Naive thymus-derived CD4-positive, alpha-beta T cell (primary cell): ENCODE measurements around the gene DNPEP. TPM values are rescaled to one million over a fixed set of nuclear protein-coding genes. Genes with fewer than 3 reads are reported as not detected.

ENCODE experiments used
- ATAC-seq: fragments of 150-1000 bp; cut with Tn5 transposase; 2 replicates; pipeline ENCODE4 v1.10.0; 2021; ENCODE audit warnings: mild to moderate bottlenecking, moderate library complexity
- CTCF ChIA-PET: fragments of 350-600 bp; sonication (Branson Sonifier 250); formaldehyde crosslinking; loops from one replicate; lab custom pipeline; 2021; ENCODE audit warnings: antibody characterized with exemption; lab: Charles Lee
- POLR2A ChIA-PET: fragments of 350-600 bp; sonication (Branson Sonifier 250); formaldehyde crosslinking; loops from one replicate; lab custom pipeline; 2021; ENCODE audit warnings: antibody characterized with exemption, inconsistent platforms; lab: Charles Lee
- DNase-seq, 9 donors: peaks; one replicate each; pipeline versions ENCODE4 v3.0.0 to v3.0.0-alpha.2; 2020 to 2022; ENCODE audit warnings: mixed read lengths in 1 of 9
- H3K27ac ChIP-seq: one replicate; pipeline ENCODE4 v1.7.0; 2013; ENCODE audit warnings: mild to moderate bottlenecking, low read depth, low read length, moderate library complexity
- H3K27me3 ChIP-seq, 2 donors: one replicate each; pipeline ENCODE4 v1.7.0; 2013; ENCODE audit warnings: low read length in 2 of 2, mild to moderate bottlenecking in 2 of 2, moderate library complexity in 2 of 2; ENCODE audit not compliant: control insufficient read depth in 2 of 2, insufficient read depth in 2 of 2
- H3K36me3 ChIP-seq, 3 experiments: 1 replicate in 2 of 3; 2 replicates in 1 of 3; pipeline ENCODE4 v1.7.0; 2013; ENCODE audit warnings: low read length in 3 of 3, mild to moderate bottlenecking in 3 of 3, moderate library complexity in 1 of 3; ENCODE audit not compliant: insufficient read depth in 3 of 3, control insufficient read depth in 2 of 3
- H3K4me1 ChIP-seq, 2 donors: one replicate each; pipeline ENCODE4 v1.7.0; 2013; ENCODE audit warnings: low read length in 2 of 2, mild to moderate bottlenecking in 2 of 2, moderate library complexity in 1 of 2; ENCODE audit not compliant: control insufficient read depth in 2 of 2, insufficient read depth in 2 of 2
- H3K4me3 ChIP-seq: 2 replicates; pipeline ENCODE4 v1.7.0; 2013; ENCODE audit warnings: mild to moderate bottlenecking, low read length
- H3K9me3 ChIP-seq, 3 experiments: 1 replicate in 2 of 3; 2 replicates in 1 of 3; pipeline ENCODE4 v1.7.0; 2013; ENCODE audit warnings: low read length in 3 of 3; ENCODE audit not compliant: control insufficient read depth in 2 of 3
- H3K27ac Mint-ChIP-seq, 9 donors: one replicate each; pipeline ENCODE4 v1.8.0; 2020 to 2022; ENCODE audit warnings: mixed read lengths in 9 of 9, mild to moderate bottlenecking in 8 of 9, moderate library complexity in 5 of 9, inconsistent platforms in 2 of 9
- H3K27me3 Mint-ChIP-seq, 5 donors: one replicate each; pipeline ENCODE4 v1.8.0; 2021 to 2022; ENCODE audit warnings: mixed read lengths in 5 of 5, mild to moderate bottlenecking in 1 of 5
- H3K36me3 Mint-ChIP-seq, 5 donors: one replicate each; pipeline ENCODE4 v1.8.0; 2020 to 2022; ENCODE audit warnings: mixed read lengths in 5 of 5, mild to moderate bottlenecking in 3 of 5, inconsistent platforms in 1 of 5
- H3K4me1 Mint-ChIP-seq, 7 donors: one replicate each; pipeline ENCODE4 v1.8.0; 2020 to 2022; ENCODE audit warnings: mixed read lengths in 7 of 7, mild to moderate bottlenecking in 3 of 7, inconsistent platforms in 1 of 7
- H3K4me3 Mint-ChIP-seq, 10 donors: one replicate each; pipeline ENCODE4 v1.8.0; 2020 to 2022; ENCODE audit warnings: mild to moderate bottlenecking in 10 of 10, mixed read lengths in 10 of 10, moderate library complexity in 6 of 10, inconsistent platforms in 2 of 10
- H3K9me3 Mint-ChIP-seq, 11 donors: one replicate each; pipeline ENCODE4 v1.8.0; 2020 to 2022; ENCODE audit warnings: mixed read lengths in 11 of 11, mild to moderate bottlenecking in 4 of 11, inconsistent platforms in 1 of 11, moderate library complexity in 1 of 11
- intact Hi-C, 2 donors: fragments of 100-400 bp; cut with micrococcal nuclease; formaldehyde crosslinking; loops; one replicate each; pipeline ENCODE4 v1.15.1; 2023
- polyA plus RNA-seq, 2 donors: library from polyadenylated mRNA; unstranded; fragments of 300-500 nt; fragmentation: Illumina TruSeq; gene quantifications; one replicate each; pipeline ENCODE4 v1.2.3, GENCODE V29; 2021
- total RNA-seq, 6 experiments: library from RNA in 5 of 6; stranded (reverse) in 5 of 6; gene quantifications; 1 replicate in 5 of 6; 2 replicates in 1 of 6; pipeline ENCODE4 v1.2.3 and lab custom pipeline; 2021 to 2026

The DNPEP gene
- total and polyA plus RNA-seq, 7 experiments from 2014 or later, result 57.5 to 115 (median 73.9) TPM

DNA sequence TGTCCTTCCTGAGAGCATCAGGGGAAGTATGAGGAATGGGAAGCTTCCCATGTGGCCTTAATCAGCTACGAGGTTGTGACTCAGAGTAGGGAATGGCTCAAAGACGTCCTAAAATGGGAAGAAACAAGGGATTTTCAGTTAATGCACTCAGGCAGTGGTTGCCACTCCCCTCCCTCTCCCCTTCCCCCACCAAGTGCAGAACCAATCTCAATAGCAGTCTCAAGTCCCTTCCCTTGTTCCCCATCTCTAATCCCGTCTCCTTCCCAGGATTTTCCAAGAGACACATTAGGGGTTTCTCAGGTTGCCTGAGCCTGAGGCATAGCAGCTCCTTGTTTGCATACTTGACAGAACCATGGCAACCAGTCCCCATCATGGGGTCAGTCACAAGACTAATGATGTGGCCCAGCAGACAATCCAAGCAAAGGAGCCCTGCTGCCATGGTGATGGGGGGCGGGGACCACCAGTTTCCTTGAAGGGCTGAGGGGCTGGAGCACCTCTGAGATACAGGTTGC, 36.9 kb downstream of the DNPEP start:
- H3K4me1 Mint-ChIP-seq, result peaks cover 0 to 2% (median 0%) of the 10 kb centered on the region in 7 donors
- peaks cover 34 to 59% (median 41%) of the 10 kb centered on the region in 5 donors for H3K27me3 Mint-ChIP-seq
- H3K9me3 Mint-ChIP-seq, result no peaks in the 10 kb centered on the region
- H3K27me3 ChIP-seq, result no peaks in the 10 kb centered on the region
- H3K9me3 ChIP-seq, result no peaks in the 10 kb centered on the region
- ATAC-seq, result no peak
- intact Hi-C loops, result loop anchor here in 1 of 2 donors (5.0 kb wide), 1 partner anchor 43 kb away; the partner anchor contains the start of gene PTPRN
- DNase-seq, result no peak
- H3K4me3 ChIP-seq, result no peak overlapping the region
- H3K4me1 ChIP-seq, result no peaks in the 10 kb centered on the region
- no peak overlapping the region for H3K27ac Mint-ChIP-seq
- POLR2A ChIA-PET, result no interaction called here
- no peaks in the 10 kb centered on the region for H3K36me3 ChIP-seq
- no peaks in the 10 kb centered on the region for H3K36me3 Mint-ChIP-seq
- CTCF ChIA-PET, result interaction anchor here (1.0 kb wide), 1 partner anchor 17 kb away, joined by 3 read pairs; no protein-coding TSS in a partner anchor
- H3K27ac ChIP-seq, result no peak overlapping the region
- no peak overlapping the region for H3K4me3 Mint-ChIP-seq

- Mint-ChIP-seq H3K27ac (no peak overlapping the region), H3K9me3 (no peaks in the 10 kb centered on the region), H3K27me3 (peaks cover 34 to 58% (median 35%) of the 10 kb centered on the region in 5 donors), H3K4me3 (no peak overlapping the region), H3K36me3 (no peaks in the 10 kb centered on the region), H3K4me1 (peaks cover 0 to 2% (median 0%) of the 10 kb centered on the region in 7 donors)
- ChIA-PET CTCF (no interaction called here), POLR2A (interaction anchor here (0.5 kb wide), 1 partner anchor 113 kb away, joined by 7 read pairs; no protein-coding TSS in a partner anchor)
- H3K4me3 ChIP-seq, result no peak overlapping the region
- ATAC-seq (no peak), DNase-seq (no peak)
- no peaks in the 10 kb centered on the region for H3K9me3 ChIP-seq
- intact Hi-C loops, result loop anchor here in 1 of 2 donors (5.0 kb wide), 1 partner anchor 43 kb away; the partner anchor contains the start of gene PTPRN
- no peaks in the 10 kb centered on the region for H3K4me1 ChIP-seq
- no peak overlapping the region for H3K27ac ChIP-seq
- no peaks in the 10 kb centered on the region for H3K36me3 ChIP-seq
- no peaks in the 10 kb centered on the region for H3K27me3 ChIP-seq
These were observed 37.5 kb downstream of the DNPEP start for GRCh38 chr2:219350215-219350614.

DNA sequence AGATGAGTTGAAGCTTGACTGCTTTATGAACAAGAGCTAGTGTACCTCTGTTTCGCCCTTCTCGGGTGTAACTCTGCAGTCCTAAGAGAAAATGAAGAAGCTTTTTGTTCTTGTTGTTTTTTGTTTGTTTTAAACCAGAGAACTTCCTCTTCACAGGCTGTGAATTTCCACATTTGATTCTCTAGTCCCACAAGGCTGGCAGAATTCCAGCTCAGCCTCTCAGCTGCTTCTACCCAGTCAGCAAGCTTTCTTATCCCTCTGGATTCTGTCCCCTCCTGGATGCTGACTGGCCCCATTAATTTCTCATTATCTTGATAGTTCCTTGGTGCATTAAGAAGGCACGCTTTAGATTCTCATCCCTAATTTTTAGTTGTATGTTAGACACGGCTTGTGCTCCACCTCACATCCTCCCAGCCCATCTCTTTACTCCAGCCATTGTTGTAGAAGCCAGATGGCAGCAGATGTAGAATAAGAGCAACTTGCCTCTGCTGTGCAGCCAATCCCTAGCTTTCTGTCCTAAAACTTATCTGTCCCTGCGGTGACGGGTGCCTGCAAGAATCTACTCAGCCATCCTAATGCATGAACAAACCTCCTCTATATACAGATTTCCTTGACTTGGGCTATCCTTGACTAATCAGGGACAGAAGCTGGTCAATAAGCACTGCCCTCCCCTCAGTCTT, 42.8 kb downstream of the DNPEP start:
- intact Hi-C loops, result no loop called here
- ChIA-PET POLR2A (no interaction called here), CTCF (interaction anchor here (0.7 kb wide), 1 partner anchor 31 kb away, joined by 3 read pairs; no protein-coding TSS in a partner anchor)
- Mint-ChIP-seq H3K27me3 (peaks cover 17 to 41% (median 32%) of the 10 kb centered on the region in 5 donors), H3K36me3 (no peaks in the 10 kb centered on the region), H3K4me1 (peaks cover 0 to 8% (median 0%) of the 10 kb centered on the region in 7 donors), H3K4me3 (no peak overlapping the region), H3K27ac (no peak overlapping the region), H3K9me3 (no peaks in the 10 kb centered on the region)
- Histone ChIP-seq H3K9me3 (no peaks in the 10 kb centered on the region), H3K36me3 (no peaks in the 10 kb centered on the region), H3K4me1 (no peaks in the 10 kb centered on the region), H3K4me3 (no peak overlapping the region), H3K27me3 (no peaks in the 10 kb centered on the region), H3K27ac (no peak overlapping the region)
- ATAC-seq, result no peak
- no peak for DNase-seq

- no peak overlapping the region for H3K4me3 ChIP-seq
- H3K4me1 ChIP-seq, result no peaks in the 10 kb centered on the region
- no peak overlapping the region for H3K27ac Mint-ChIP-seq
- ChIA-PET POLR2A (interaction anchor here (0.6 kb wide), 1 partner anchor 920 kb away, joined by 3 read pairs; no protein-coding TSS in a partner anchor), CTCF (no interaction called here)
- DNase-seq (no peak), ATAC-seq (no peak)
- no peak overlapping the region for H3K4me3 Mint-ChIP-seq
- intact Hi-C loops, result no loop called here
- peaks cover 65 to 85% (median 70%) of the 10 kb centered on the region in 5 donors for H3K27me3 Mint-ChIP-seq
- peaks cover 0 to 5% (median 0%) of the 10 kb centered on the region in 3 experiments for H3K9me3 ChIP-seq
- peaks cover 2 to 51% (median 22%) of the 10 kb centered on the region in 11 donors for H3K9me3 Mint-ChIP-seq
- H3K27me3 ChIP-seq, result peaks cover 0 to 10% of the 10 kb centered on the region in 2 donors
- H3K4me1 Mint-ChIP-seq, result peaks cover 0 to 9% (median 4%) of the 10 kb centered on the region in 7 donors
- H3K27ac ChIP-seq, result no peak overlapping the region
- no peaks in the 10 kb centered on the region for H3K36me3 ChIP-seq
- peaks cover 0 to 21% (median 9%) of the 10 kb centered on the region in 5 donors for H3K36me3 Mint-ChIP-seq
These were observed 52.3 kb downstream of the DNPEP start for GRCh38 chr2:219335373-219335786.

DNA sequence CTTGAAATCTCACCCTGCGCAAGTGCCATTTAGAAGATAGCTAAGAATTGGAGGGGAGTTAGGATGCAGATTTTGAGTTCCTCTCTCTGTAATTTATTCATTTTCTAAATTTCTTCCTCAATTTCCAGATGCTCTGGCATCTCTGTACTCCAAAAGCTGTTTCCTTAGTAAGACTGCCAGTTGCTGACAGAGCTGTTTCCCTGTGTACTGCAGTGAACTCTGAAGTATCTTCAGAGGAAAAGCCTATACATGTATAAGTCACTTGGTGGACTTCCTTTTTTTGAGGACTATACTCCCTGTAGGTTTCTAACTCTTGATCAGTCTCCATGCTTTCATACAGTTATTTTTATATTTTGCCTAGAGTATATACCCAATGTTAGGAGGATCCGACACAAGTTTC, 53.6 kb downstream of the DNPEP start:
- peaks cover 0 to 10% of the 10 kb centered on the region in 2 donors for H3K27me3 ChIP-seq
- peaks cover 0 to 5% (median 0%) of the 10 kb centered on the region in 3 experiments for H3K9me3 ChIP-seq
- no peaks in the 10 kb centered on the region for H3K4me1 ChIP-seq
- H3K27me3 Mint-ChIP-seq, result peaks cover 60 to 86% (median 75%) of the 10 kb centered on the region in 5 donors
- ChIA-PET POLR2A (no interaction called here), CTCF (interaction anchor here (0.8 kb wide), 1 partner anchor 17 kb away, joined by 3 read pairs; no protein-coding TSS in a partner anchor)
- H3K27ac Mint-ChIP-seq, result no peak overlapping the region
- H3K36me3 ChIP-seq, result no peaks in the 10 kb centered on the region
- H3K4me1 Mint-ChIP-seq, result peaks cover 0 to 9% (median 4%) of the 10 kb centered on the region in 7 donors
- no peak for DNase-seq
- H3K27ac ChIP-seq, result no peak overlapping the region
- no peak overlapping the region for H3K4me3 Mint-ChIP-seq
- peaks cover 0 to 21% (median 9%) of the 10 kb centered on the region in 5 donors for H3K36me3 Mint-ChIP-seq
- no peak overlapping the region for H3K4me3 ChIP-seq
- intact Hi-C loops, result no loop called here
- ATAC-seq, result no peak
- H3K9me3 Mint-ChIP-seq, result peaks cover 2 to 51% (median 20%) of the 10 kb centered on the region in 11 donors

DNA sequence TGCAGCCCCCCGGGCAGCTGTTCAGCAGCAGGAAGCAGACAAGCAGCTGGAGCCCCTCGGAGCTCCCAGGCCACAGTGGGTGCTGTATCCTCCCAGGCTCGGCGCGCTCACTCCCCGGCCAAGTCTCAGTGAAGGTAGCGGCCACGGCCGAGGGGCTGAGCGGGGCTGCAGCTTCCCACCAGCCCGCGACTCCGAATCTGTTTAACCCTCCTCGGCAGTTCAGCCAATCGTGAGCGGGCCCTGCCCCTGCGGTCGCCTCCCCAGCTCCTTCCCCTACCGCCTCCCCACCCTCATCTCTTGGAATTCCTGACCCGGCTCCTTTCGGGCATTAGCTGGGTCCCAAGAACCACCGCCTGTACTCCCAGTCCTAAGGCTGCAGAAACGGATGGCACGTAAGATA, 55.2 kb downstream of the DNPEP start, which contains the start of gene RESP18:
Gene RESP18 (minus strand): TSS at position 203 of the 400 bp plus-strand sequence.
- H3K27me3 ChIP-seq, result peaks cover 0 to 10% of the 10 kb centered on the region in 2 donors

More for the DNA sequence above, 55.2 kb downstream of the DNPEP start, which contains the start of gene RESP18:
- no peak within 1 kb of the TSS for H3K4me3 ChIP-seq
- ATAC-seq, result no peak
- peaks cover 60 to 88% (median 72%) of the 10 kb centered on the region in 5 donors for H3K27me3 Mint-ChIP-seq
- H3K4me1 ChIP-seq, result no peaks in the 10 kb centered on the region
- intact Hi-C loops, result no loop called here
- no peak for DNase-seq
- peaks cover 0 to 21% (median 9%) of the 10 kb centered on the region in 5 donors for H3K36me3 Mint-ChIP-seq
- ChIA-PET POLR2A (no interaction called here), CTCF (no interaction called here)
- H3K9me3 Mint-ChIP-seq, result peaks cover 2 to 51% (median 20%) of the 10 kb centered on the region in 11 donors
- no peak within 1 kb of the TSS for H3K27ac Mint-ChIP-seq
- peaks cover 0 to 9% (median 5%) of the 10 kb centered on the region in 7 donors for H3K4me1 Mint-ChIP-seq
- peaks cover 0 to 5% (median 0%) of the 10 kb centered on the region in 3 experiments for H3K9me3 ChIP-seq
- peak within 1 kb of the TSS in 2 of 10 donors; percentile 66 to 67 for H3K4me3 Mint-ChIP-seq
- H3K27ac ChIP-seq, result no peak within 1 kb of the TSS
- H3K36me3 ChIP-seq, result no peaks in the 10 kb centered on the region
